NT2/D1 (cell line): ENCODE data around the gene MNAT1.

Experiments used
- SUZ12 ChIP-seq: IDR thresholded peaks from 2 replicates; pipeline ENCODE4 v1.6.1; 2011; ENCODE audit not compliant: insufficient read length, insufficient read depth; ENCODE audit errors: extremely low read depth
- ZNF274 ChIP-seq: IDR thresholded peaks from 2 replicates; pipeline ENCODE4 v1.6.1; 2011; ENCODE audit warnings: mild to moderate bottlenecking, low read depth, low read length

- no peak for TF ChIP-seq ZNF274
- TF ChIP-seq SUZ12 = no peak
Measured at GRCh38 chr14:60980811-60981632, 246.5 kb downstream of the MNAT1 start, which contains the start of the genes SLC38A6 and TRMT5.
